Left lobe of liver (tissue), 2 donors: Measurements from ENCODE around the gene CELSR1. TPM values are rescaled to one million over a fixed set of nuclear protein-coding genes. Genes with fewer than 3 reads are reported as not detected.
"Not testable (repeated sequence)": the region's sequence is repeated elsewhere in the genome, so short reads cannot be mapped to it uniquely, and the experiment has no call there.

ENCODE experiments used
- ATAC-seq: fragments of 200-7000 bp; cut with Tn5 transposase; one replicate; pipeline ENCODE4 v1.9.1; 2020; ENCODE audit warnings: mild to moderate bottlenecking, moderate library complexity
- DNase-seq: peaks from one replicate; pipeline ENCODE4 v3.0.0-alpha.2; 2020; ENCODE audit warnings: low spot score
- total RNA-seq: library from RNA; stranded (reverse); gene quantifications from one replicate; pipeline ENCODE4 v1.2.1, GENCODE V29; 2021
- donor health status: DM: no; HTN: no; CAD: no; lungs with moderate emphysema.
- donor health status: DM: no; HTN: yes; CAD: no.

CELSR1 gene
- total RNA-seq, 1 donor from 2014 or later = 8.4 TPM

GRCh38 chr22:46515208-46516111, 22.0 kb downstream of the CELSR1 start:
- DNase-seq (no peak), ATAC-seq (no peak)

- no peak for ATAC-seq
These were observed 22.7 kb downstream of the CELSR1 start for GRCh38 chr22:46514592-46515207.

GRCh38 chr22:46513908-46514550, 23.4 kb downstream of the CELSR1 start:
- ATAC-seq = no peak
- no peak for DNase-seq

More at GRCh38 chr22:46514592-46515207, 22.7 kb downstream of the CELSR1 start:
- no peak for DNase-seq

- no peak for ATAC-seq
- no peak for DNase-seq
These were observed 24.7 kb downstream of the CELSR1 start for GRCh38 chr22:46512683-46513082.

GRCh38 chr22:46512039-46512370, 25.4 kb downstream of the CELSR1 start:
- ATAC-seq = no peak
- no peak for DNase-seq

GRCh38 chr22:46511151-46512038, 26.0 kb downstream of the CELSR1 start:
- no peak for ATAC-seq
- DNase-seq = no peak

- DNase-seq (no peak), ATAC-seq (no peak)
These were observed 27.9 kb downstream of the CELSR1 start for GRCh38 chr22:46509416-46510089.

GRCh38 chr22:46508491-46508999, 28.9 kb downstream of the CELSR1 start:
- no peak for DNase-seq

GRCh38 chr22:46507451-46508425, 29.7 kb downstream of the CELSR1 start:
- ATAC-seq (no peak), DNase-seq (no peak)

More at GRCh38 chr22:46508491-46508999, 28.9 kb downstream of the CELSR1 start:
- ATAC-seq = no peak

GRCh38 chr22:46504584-46504983, 32.8 kb downstream of the CELSR1 start:
- DNase-seq (no peak), ATAC-seq (no peak)

- ATAC-seq (no peak), DNase-seq (no peak)
These were observed 34.8 kb downstream of the CELSR1 start for GRCh38 chr22:46502440-46503175.

GRCh38 chr22:46501701-46502100, 35.7 kb downstream of the CELSR1 start:
- no peak for ATAC-seq
- DNase-seq = no peak

- DNase-seq, ATAC-seq: not testable (repeated sequence)
These were observed 36.2 kb downstream of the CELSR1 start for GRCh38 chr22:46501265-46501664.

GRCh38 chr22:46500201-46500600, 37.2 kb downstream of the CELSR1 start:
- ATAC-seq = no peak
- DNase-seq = no peak

- ATAC-seq = no peak
- DNase-seq = no peak
These were observed 37.6 kb downstream of the CELSR1 start for GRCh38 chr22:46499805-46500189.

GRCh38 chr22:46491946-46492345, 45.5 kb downstream of the CELSR1 start:
- ATAC-seq (no peak), DNase-seq (no peak)

- no peak for DNase-seq
These were observed 46.9 kb downstream of the CELSR1 start for GRCh38 chr22:46490538-46490937.

More at GRCh38 chr22:46490538-46490937, 46.9 kb downstream of the CELSR1 start:
- no peak for ATAC-seq
